HUES64 (cell line): ENCODE data around the gene MTHFD2L. TPM values are rescaled to one million over a fixed set of nuclear protein-coding genes. Genes with fewer than 3 reads are reported as not detected.

Source experiments
- H3K27ac ChIP-seq: 2 replicates; pipeline ENCODE4 v1.7.0; 2013; ENCODE audit warnings: low read depth, low read length, inconsistent platforms
- H3K27me3 ChIP-seq: 2 replicates; pipeline ENCODE4 v1.6.1; 2013; ENCODE audit warnings: mild to moderate bottlenecking, low read length; ENCODE audit not compliant: insufficient read depth
- H3K36me3 ChIP-seq: 2 replicates; pipeline ENCODE4 v1.6.1; 2013; ENCODE audit warnings: mild to moderate bottlenecking, low read length; ENCODE audit not compliant: insufficient read depth
- H3K4me1 ChIP-seq: 2 replicates; pipeline ENCODE4 v1.6.1; 2013; ENCODE audit warnings: mild to moderate bottlenecking, low read length, moderate library complexity; ENCODE audit not compliant: insufficient read depth
- H3K4me3 ChIP-seq: 2 replicates; pipeline ENCODE4 v1.5.1; 2013; ENCODE audit warnings: mild to moderate bottlenecking, low read length, moderate library complexity
- H3K9ac ChIP-seq: 2 replicates; pipeline ENCODE4 v1.6.1; 2013; ENCODE audit warnings: mild to moderate bottlenecking, low read depth, low read length
- H3K9me3 ChIP-seq: 2 replicates; pipeline ENCODE4 v1.6.1; 2013; ENCODE audit warnings: low read depth, low read length; ENCODE audit not compliant: insufficient read depth
- WGBS: fragments of 150-250, 120-280 bp; methylation state at CpG from one replicate; pipeline ENCODE4 v1.1.7; 2013; ENCODE audit warnings: missing lambda C conversion rate; 5-methylcytosine and 5-hydroxymethylcytosine counted together
- polyA plus RNA-seq, 2 experiments: library from polyadenylated mRNA; stranded (reverse); fragments of 50-300 nt; gene quantifications; one replicate each; pipeline ENCODE4 v1.2.3, GENCODE V29; 2013

The MTHFD2L gene
- 10.0 TPM for polyA plus RNA-seq (2013, experiment 1 of 2)
- 10.6 TPM for polyA plus RNA-seq (2013, experiment 2 of 2)

GRCh38 chr4:74157561-74158465 lies at the start of gene MTHFD2L:
TSS of gene MTHFD2L (plus strand) at chr4:74158118. CDS start at chr4:74158139, 21 bp downstream.
- Histone ChIP-seq H3K9me3 (no peaks in the 10 kb centered on the region), H3K27ac (peak within 1 kb of the TSS; percentile 79), H3K9ac (peak within 1 kb of the TSS; percentile 88), H3K4me3 (peak within 1 kb of the TSS; percentile 93), H3K36me3 (peaks cover 29% of the 10 kb centered on the region), H3K4me1 (peaks cover 30% of the 10 kb centered on the region), H3K27me3 (no peaks in the 10 kb centered on the region)
- WGBS = under 1% methylated on average over 78 of the region's 78 CpGs

- no peaks in the 10 kb centered on the region for H3K9me3 ChIP-seq
- H3K36me3 ChIP-seq = no peaks in the 10 kb centered on the region
- H3K27me3 ChIP-seq = no peaks in the 10 kb centered on the region
- no peak overlapping the region for H3K4me3 ChIP-seq
- H3K9ac ChIP-seq = no peak overlapping the region
- H3K4me1 ChIP-seq = peaks cover 12% of the 10 kb centered on the region
- WGBS = no CpG with 5 or more reads among the region's 1 CpG
- no peak overlapping the region; the same call in 1 of the 2 replicates for H3K27ac ChIP-seq
These were observed 49.3 kb upstream of the MTHFD2L start for GRCh38 chr4:74108457-74109115.

- Histone ChIP-seq H3K4me1 (peaks cover 12% of the 10 kb centered on the region), H3K4me3 (no peak overlapping the region), H3K36me3 (no peaks in the 10 kb centered on the region), H3K9ac (no peak overlapping the region), H3K27ac (peak overlapping the region; percentile 34; the same call in 1 of the 2 replicates), H3K27me3 (no peaks in the 10 kb centered on the region), H3K9me3 (no peaks in the 10 kb centered on the region)
- WGBS = 63% methylated on average over 3 of the region's 3 CpGs
These were observed 48.6 kb upstream of the MTHFD2L start for GRCh38 chr4:74109116-74109869.

- H3K4me1 ChIP-seq = peaks cover 12% of the 10 kb centered on the region
- H3K27ac ChIP-seq = no peak overlapping the region
- 92% methylated on average over 6 of the region's 6 CpGs for WGBS
- no peaks in the 10 kb centered on the region for H3K9me3 ChIP-seq
- no peak overlapping the region for H3K4me3 ChIP-seq
- no peak overlapping the region for H3K9ac ChIP-seq
- H3K27me3 ChIP-seq = no peaks in the 10 kb centered on the region
- no peaks in the 10 kb centered on the region for H3K36me3 ChIP-seq
These were observed 47.9 kb upstream of the MTHFD2L start for GRCh38 chr4:74109870-74110605.

GRCh38 chr4:74110670-74111069 lies 47.2 kb upstream of the MTHFD2L start:
- Histone ChIP-seq H3K4me1 (peaks cover 12% of the 10 kb centered on the region), H3K4me3 (no peak overlapping the region), H3K9me3 (no peaks in the 10 kb centered on the region), H3K9ac (no peak overlapping the region), H3K27ac (no peak overlapping the region), H3K27me3 (no peaks in the 10 kb centered on the region), H3K36me3 (no peaks in the 10 kb centered on the region)

GRCh38 chr4:74111306-74111975 lies 46.5 kb upstream of the MTHFD2L start:
- Histone ChIP-seq H3K4me1 (peaks cover 12% of the 10 kb centered on the region), H3K36me3 (no peaks in the 10 kb centered on the region), H3K9me3 (no peaks in the 10 kb centered on the region), H3K27me3 (no peaks in the 10 kb centered on the region), H3K9ac (no peak overlapping the region), H3K4me3 (no peak overlapping the region), H3K27ac (no peak overlapping the region)
- 96% methylated on average over 5 of the region's 5 CpGs for WGBS

GRCh38 chr4:74111990-74112389 lies 45.9 kb upstream of the MTHFD2L start:
- Histone ChIP-seq H3K27ac (no peak overlapping the region), H3K4me1 (peaks cover 14% of the 10 kb centered on the region), H3K9ac (no peak overlapping the region), H3K9me3 (no peaks in the 10 kb centered on the region), H3K36me3 (no peaks in the 10 kb centered on the region), H3K27me3 (no peaks in the 10 kb centered on the region), H3K4me3 (no peak overlapping the region)
- 92% methylated on average over 5 of the region's 5 CpGs for WGBS

GRCh38 chr4:74112399-74113105 lies 45.4 kb upstream of the MTHFD2L start:
- no peak overlapping the region for H3K4me3 ChIP-seq
- H3K4me1 ChIP-seq = peaks cover 18% of the 10 kb centered on the region
- H3K9ac ChIP-seq = no peak overlapping the region
- no peaks in the 10 kb centered on the region for H3K27me3 ChIP-seq
- WGBS = 89% methylated on average over 2 of the region's 3 CpGs
- no peak overlapping the region for H3K27ac ChIP-seq
- H3K36me3 ChIP-seq = no peaks in the 10 kb centered on the region
- no peaks in the 10 kb centered on the region for H3K9me3 ChIP-seq

- Histone ChIP-seq H3K9ac (no peak overlapping the region), H3K27me3 (no peaks in the 10 kb centered on the region), H3K9me3 (no peaks in the 10 kb centered on the region), H3K4me3 (no peak overlapping the region), H3K4me1 (peaks cover 14% of the 10 kb centered on the region), H3K27ac (no peak overlapping the region), H3K36me3 (no peaks in the 10 kb centered on the region)
- WGBS = 89% methylated on average over 1 of the region's 1 CpG
These were observed 43.7 kb upstream of the MTHFD2L start for GRCh38 chr4:74114234-74114633.
